K562 (cell line): ENCODE data around the gene CSNK1A1. TPM values are rescaled to one million over a fixed set of nuclear protein-coding genes. Genes with fewer than 3 reads are reported as not detected.

Experiments used
- CSDE1 ChIP-seq, 2 experiments: fragments of 450-650 bp; IDR thresholded peaks; 2 replicates each; pipeline ENCODE4 v1.6.1; 2016; ENCODE audit warnings: mild to moderate bottlenecking in 1 of 2
- ELF1 ChIP-seq: fragments of 200-800 bp; sonication (Bioruptor generic); IDR thresholded peaks from 2 replicates; pipeline ENCODE4 v1.6.1; 2016; ENCODE audit warnings: missing genetic modification characterization, missing compliant biosample characterization
- HIVEP1 ChIP-seq: fragments of 250-450 bp; sonication (Bioruptor Pico); IDR thresholded peaks from 2 replicates; pipeline ENCODE4 v1.4.0; 2020; ENCODE audit warnings: mild to moderate bottlenecking
- KDM5B ChIP-seq: fragments of 200-600 bp; sonication (generic); IDR thresholded peaks from 2 replicates; pipeline ENCODE4 v1.6.1; 2012; ENCODE audit warnings: low read depth, mild to moderate bottlenecking, moderate library complexity, low read length, control low read depth, inconsistent platforms; ENCODE audit not compliant: insufficient replicate concordance
- MCM5 ChIP-seq: fragments of 450-650 bp; IDR thresholded peaks from 2 replicates; pipeline ENCODE4 v1.6.1; 2016; ENCODE audit warnings: low read depth
- MTF1 ChIP-seq: fragments of 250-450 bp; sonication (Bioruptor Pico); IDR thresholded peaks from 2 replicates; pipeline ENCODE4 v1.9.0; 2021; ENCODE audit warnings: moderate library complexity, mild to moderate bottlenecking, inconsistent platforms, borderline replicate concordance
- PHF21A ChIP-seq: fragments of 450-650 bp; IDR thresholded peaks from 2 replicates; pipeline ENCODE4 v1.6.1; 2017; ENCODE audit warnings: low read depth, borderline replicate concordance
- PHTF2 ChIP-seq: fragments of 250-450 bp; sonication (Bioruptor Pico); IDR thresholded peaks from 2 replicates; pipeline ENCODE4 v1.5.0; 2021; ENCODE audit warnings: mild to moderate bottlenecking
- POLR2A ChIP-seq: fragments of 450-650 bp; conservative IDR thresholded peaks from 2 replicates; pipeline ENCODE4 v1.6.1; 2016
- PRPF4 ChIP-seq: fragments of 200-400 bp; formaldehyde crosslinking; IDR thresholded peaks from one replicate; pipeline ENCODE4 v1.6.1; 2017; ENCODE audit warnings: low read length, low read depth, mild to moderate bottlenecking; ENCODE audit not compliant: insufficient read depth, poor library complexity, severe bottlenecking
- RBM14 ChIP-seq: fragments of 200-400 bp; formaldehyde crosslinking; IDR thresholded peaks from 2 replicates; pipeline ENCODE4 v1.6.1; 2018; ENCODE audit warnings: low read depth, mild to moderate bottlenecking, low read length, moderate library complexity, borderline replicate concordance; ENCODE audit not compliant: insufficient read depth
- TAL1 ChIP-seq: fragments of 450-650 bp; IDR thresholded peaks from 2 replicates; pipeline ENCODE4 v1.6.1; 2016; ENCODE audit warnings: mild to moderate bottlenecking
- XRCC3 ChIP-seq: fragments of 450-650 bp; IDR thresholded peaks from 2 replicates; pipeline ENCODE4 v1.6.1; 2017; ENCODE audit warnings: mild to moderate bottlenecking, moderate library complexity
- ZNF695 ChIP-seq: fragments of 450-650 bp; formaldehyde crosslinking; IDR thresholded peaks from 2 replicates; pipeline ENCODE4 v1.4.0; 2020; ENCODE audit warnings: mild to moderate bottlenecking, moderate library complexity
- ZNF76 ChIP-seq: fragments of 250-450 bp; sonication (Bioruptor Pico); IDR thresholded peaks from 2 replicates; pipeline ENCODE4 v1.4.0; 2020; ENCODE audit warnings: mild to moderate bottlenecking, moderate library complexity, borderline replicate concordance
- ZSCAN32 ChIP-seq: fragments of 450-650 bp; formaldehyde crosslinking; IDR thresholded peaks from 2 replicates; pipeline ENCODE4 v1.4.0; 2020; ENCODE audit warnings: mild to moderate bottlenecking, moderate library complexity
- polyA plus RNA-seq, 8 experiments: library from polyadenylated mRNA; depleted of rRNA in 4 of 8; stranded (reverse) in 5 of 8; unstranded in 3 of 8; fragments of >200 nt; fragmentation: Nextera tagmentation in 2 of 8; fragmentation: Illumina TruSeq in 1 of 8; extraction: Ambion mirVana in 2 of 8; extraction: Trizol in 1 of 8; gene quantifications; 2 replicates each; pipeline versions ENCODE4 v1.2.1 to v1.2.3, GENCODE V29; 2011 to 2014; ENCODE audit warnings: inconsistent platforms in 1 of 8, missing spikeins in 1 of 8
- total RNA-seq, 7 experiments: library from RNA; depleted of rRNA in 6 of 7; stranded (reverse); fragments of >200 nt in 6 of 7; fragmentation: Illumina TruSeq in 2 of 7; extraction: Trizol in 2 of 7; gene quantifications; 2 replicates each; pipeline versions ENCODE4 v1.2.1 to v1.2.3, GENCODE V29; 2011 to 2021; ENCODE audit warnings: low replicate concordance in 1 of 7
- TF ChIP-seq, protein P1 (sequence below): IDR thresholded peaks from 2 replicates; pipeline ENCODE4 v1.6.1; 2016; ENCODE audit warnings: missing genetic modification characterization, missing compliant biosample characterization
- TF ChIP-seq, protein P2 (sequence below), 2 experiments: fragments of 250-450 bp in 1 of 2; fragments of 450-650 bp in 1 of 2; sonication (Bioruptor Pico) in 1 of 2; IDR thresholded peaks; 2 replicates each; pipeline versions ENCODE4 v1.6.1 to v1.8.0; 2016 to 2021; ENCODE audit warnings: mild to moderate bottlenecking in 2 of 2, moderate library complexity in 2 of 2, missing compliant biosample characterization in 1 of 2, missing genetic modification characterization in 1 of 2
- TF ChIP-seq, protein P3 (sequence below): fragments of 250-450 bp; sonication (Bioruptor Pico); IDR thresholded peaks from 2 replicates; pipeline ENCODE4 v1.4.0; 2020; ENCODE audit warnings: borderline replicate concordance
- TF ChIP-seq, protein P4 (sequence below): fragments of 450-650 bp; IDR thresholded peaks from 2 replicates; pipeline ENCODE4 v1.6.1; 2017; ENCODE audit warnings: antibody characterized with exemption
- TF ChIP-seq, protein P5 (sequence below): fragments of 450-650 bp; conservative IDR thresholded peaks from 2 replicates; pipeline ENCODE4 v1.6.1; 2016; ENCODE audit warnings: missing genetic modification characterization, low read depth, mild to moderate bottlenecking, missing compliant biosample characterization, moderate library complexity

Gene CSNK1A1
- total and polyA plus RNA-seq, 9 of the 15 experiments (the other 6 are each of a cell fraction or from before 2014, with no cell fraction given) = 49.1 to 196 (median 154) TPM

DNA sequence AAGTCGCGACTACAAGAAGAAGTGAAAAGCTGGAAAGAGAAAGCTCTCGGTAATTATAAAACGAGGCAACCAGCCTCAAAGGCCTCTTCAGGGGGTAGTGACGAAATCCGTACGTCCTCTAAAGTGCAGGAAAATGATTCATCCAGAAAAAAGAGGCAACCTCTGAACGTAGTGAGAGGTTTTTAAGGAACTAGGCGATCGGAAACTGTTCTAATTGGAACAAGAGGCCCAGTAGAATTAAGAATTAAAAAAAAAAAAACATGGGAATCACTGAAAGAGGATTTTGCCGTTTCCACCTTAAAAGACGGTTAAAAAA is 1.0 kb downstream of the CSNK1A1 start (continued):
- TF ChIP-seq, protein P1, sequence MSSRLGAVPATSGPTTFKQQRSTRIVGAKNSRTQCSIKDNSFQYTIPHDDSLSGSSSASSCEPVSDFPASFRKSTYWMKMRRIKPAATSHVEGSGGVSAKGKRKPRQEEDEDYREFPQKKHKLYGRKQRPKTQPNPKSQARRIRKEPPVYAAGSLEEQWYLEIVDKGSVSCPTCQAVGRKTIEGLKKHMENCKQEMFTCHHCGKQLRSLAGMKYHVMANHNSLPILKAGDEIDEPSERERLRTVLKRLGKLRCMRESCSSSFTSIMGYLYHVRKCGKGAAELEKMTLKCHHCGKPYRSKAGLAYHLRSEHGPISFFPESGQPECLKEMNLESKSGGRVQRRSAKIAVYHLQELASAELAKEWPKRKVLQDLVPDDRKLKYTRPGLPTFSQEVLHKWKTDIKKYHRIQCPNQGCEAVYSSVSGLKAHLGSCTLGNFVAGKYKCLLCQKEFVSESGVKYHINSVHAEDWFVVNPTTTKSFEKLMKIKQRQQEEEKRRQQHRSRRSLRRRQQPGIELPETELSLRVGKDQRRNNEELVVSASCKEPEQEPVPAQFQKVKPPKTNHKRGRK = 0 out of 2 replicates have a peak, but pooled peaks have one; percentile 42
- TF ChIP-seq, protein P2, sequence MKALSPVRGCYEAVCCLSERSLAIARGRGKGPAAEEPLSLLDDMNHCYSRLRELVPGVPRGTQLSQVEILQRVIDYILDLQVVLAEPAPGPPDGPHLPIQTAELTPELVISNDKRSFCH (CRISPR knock-in tag; IDR thresholded peaks at IDR 0.05) = no peak
- TF ChIP-seq, protein P2 (tag; IDR thresholded peaks at IDR 0.05) = no peak
- no peak for TF ChIP-seq ZNF76 (CRISPR knock-in tag)
- TF ChIP-seq ZSCAN32 = no peak
- no peak for TF ChIP-seq PRPF4
- TF ChIP-seq PHF21A = no peak
- TF ChIP-seq POLR2A = no peak
- TF ChIP-seq CSDE1 (IDR thresholded peaks at IDR 0.05) = 0 out of 4 replicates have a peak, but pooled peaks of 1 of the 2 experiments have one; percentile 21
- no peak for TF ChIP-seq TAL1
- no peak for TF ChIP-seq XRCC3
- TF ChIP-seq ELF1 (tag) = no peak
- TF ChIP-seq, protein P3, sequence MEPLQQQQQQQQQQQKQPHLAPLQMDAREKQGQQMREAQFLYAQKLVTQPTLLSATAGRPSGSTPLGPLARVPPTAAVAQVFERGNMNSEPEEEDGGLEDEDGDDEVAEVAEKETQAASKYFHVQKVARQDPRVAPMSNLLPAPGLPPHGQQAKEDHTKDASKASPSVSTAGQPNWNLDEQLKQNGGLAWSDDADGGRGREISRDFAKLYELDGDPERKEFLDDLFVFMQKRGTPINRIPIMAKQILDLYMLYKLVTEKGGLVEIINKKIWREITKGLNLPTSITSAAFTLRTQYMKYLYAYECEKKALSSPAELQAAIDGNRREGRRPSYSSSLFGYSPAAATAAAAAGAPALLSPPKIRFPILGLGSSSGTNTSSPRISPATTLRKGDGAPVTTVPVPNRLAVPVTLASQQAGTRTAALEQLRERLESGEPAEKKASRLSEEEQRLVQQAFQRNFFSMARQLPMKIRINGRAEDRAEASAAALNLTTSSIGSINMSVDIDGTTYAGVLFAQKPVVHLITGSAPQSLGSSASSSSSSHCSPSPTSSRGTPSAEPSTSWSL (CRISPR knock-in tag) = no peak
- no peak for TF ChIP-seq MCM5
- TF ChIP-seq PHTF2 = no peak
- peak; percentile 2 for TF ChIP-seq KDM5B
- TF ChIP-seq, protein P4, sequence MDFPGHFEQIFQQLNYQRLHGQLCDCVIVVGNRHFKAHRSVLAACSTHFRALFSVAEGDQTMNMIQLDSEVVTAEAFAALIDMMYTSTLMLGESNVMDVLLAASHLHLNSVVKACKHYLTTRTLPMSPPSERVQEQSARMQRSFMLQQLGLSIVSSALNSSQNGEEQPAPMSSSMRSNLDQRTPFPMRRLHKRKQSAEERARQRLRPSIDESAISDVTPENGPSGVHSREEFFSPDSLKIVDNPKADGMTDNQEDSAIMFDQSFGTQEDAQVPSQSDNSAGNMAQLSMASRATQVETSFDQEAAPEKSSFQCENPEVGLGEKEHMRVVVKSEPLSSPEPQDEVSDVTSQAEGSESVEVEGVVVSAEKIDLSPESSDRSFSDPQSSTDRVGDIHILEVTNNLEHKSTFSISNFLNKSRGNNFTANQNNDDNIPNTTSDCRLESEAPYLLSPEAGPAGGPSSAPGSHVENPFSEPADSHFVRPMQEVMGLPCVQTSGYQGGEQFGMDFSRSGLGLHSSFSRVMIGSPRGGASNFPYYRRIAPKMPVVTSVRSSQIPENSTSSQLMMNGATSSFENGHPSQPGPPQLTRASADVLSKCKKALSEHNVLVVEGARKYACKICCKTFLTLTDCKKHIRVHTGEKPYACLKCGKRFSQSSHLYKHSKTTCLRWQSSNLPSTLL = no peak
- TF ChIP-seq ZNF695 (CRISPR knock-in tag) = no peak
- TF ChIP-seq HIVEP1 (CRISPR knock-in tag) = no peak
- TF ChIP-seq MTF1 (CRISPR knock-in tag) = no peak
- TF ChIP-seq, protein P5, sequence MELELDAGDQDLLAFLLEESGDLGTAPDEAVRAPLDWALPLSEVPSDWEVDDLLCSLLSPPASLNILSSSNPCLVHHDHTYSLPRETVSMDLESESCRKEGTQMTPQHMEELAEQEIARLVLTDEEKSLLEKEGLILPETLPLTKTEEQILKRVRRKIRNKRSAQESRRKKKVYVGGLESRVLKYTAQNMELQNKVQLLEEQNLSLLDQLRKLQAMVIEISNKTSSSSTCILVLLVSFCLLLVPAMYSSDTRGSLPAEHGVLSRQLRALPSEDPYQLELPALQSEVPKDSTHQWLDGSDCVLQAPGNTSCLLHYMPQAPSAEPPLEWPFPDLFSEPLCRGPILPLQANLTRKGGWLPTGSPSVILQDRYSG (tag) = no peak
- TF ChIP-seq RBM14 = no peak
